Astrocyte (in vitro differentiated cells and primary cell): ENCODE results near the gene HSPA1B.
"Not testable (repeated sequence)": the region's sequence is repeated elsewhere in the genome, so short reads cannot be mapped to it uniquely, and the experiment has no call there.

Experiments
- CTCF ChIP-seq: IDR thresholded peaks from 2 replicates; pipeline ENCODE4 v1.5.1; 2011; ENCODE audit warnings: low read depth, mild to moderate bottlenecking, inconsistent platforms, low read length, moderate library complexity; ENCODE audit not compliant: insufficient read depth
- EZH2 ChIP-seq: IDR thresholded peaks from 2 replicates; pipeline ENCODE4 v1.6.1; 2012; ENCODE audit warnings: mild to moderate bottlenecking, low read length, inconsistent platforms; ENCODE audit not compliant: insufficient read depth

- TF ChIP-seq CTCF, EZH2: not testable (repeated sequence)
These were observed 10.2 kb upstream of the HSPA1B start for GRCh38 chr6:31817133-31817928.
